ENCODE results near the gene HDAC4.

HDAC4 gene

GRCh38 chr2:239061824-239062570 lies 338.8 kb downstream of the HDAC4 start:
- no peak for DNase-seq (ENCODE audit: low spot score)

DNA sequence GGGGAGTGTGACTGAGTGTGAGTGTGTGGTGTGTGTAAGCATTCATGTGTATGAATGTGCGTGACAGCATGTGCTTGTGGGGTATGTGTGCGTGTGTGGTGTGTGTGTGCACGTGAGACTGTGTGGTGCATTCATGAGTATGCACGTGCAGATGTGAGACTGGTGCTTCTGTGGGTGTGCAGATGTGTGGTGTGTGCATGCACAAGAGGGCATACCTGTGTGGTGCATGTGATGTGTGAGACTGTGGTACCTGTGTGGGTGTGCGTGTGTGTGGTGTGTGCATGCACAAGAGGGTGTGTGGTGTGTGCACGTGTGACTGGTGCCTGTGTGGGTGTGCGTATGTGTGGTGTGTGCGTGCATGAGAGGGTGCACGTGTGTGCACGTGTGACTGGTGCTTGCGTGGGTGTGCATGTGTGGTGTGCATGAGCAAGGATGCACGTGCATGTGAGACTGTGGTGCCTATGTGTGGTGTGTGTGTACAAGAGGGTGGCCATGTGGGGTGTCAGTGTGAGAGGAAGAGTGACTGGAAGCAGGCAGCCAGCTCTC lies 339.6 kb downstream of the HDAC4 start:
- DNase-seq (ENCODE audit: low spot score) = no peak

- no peak for DNase-seq (ENCODE audit: low spot score)
These were observed 340.1 kb downstream of the HDAC4 start for GRCh38 chr2:239060676-239061075.

DNA sequence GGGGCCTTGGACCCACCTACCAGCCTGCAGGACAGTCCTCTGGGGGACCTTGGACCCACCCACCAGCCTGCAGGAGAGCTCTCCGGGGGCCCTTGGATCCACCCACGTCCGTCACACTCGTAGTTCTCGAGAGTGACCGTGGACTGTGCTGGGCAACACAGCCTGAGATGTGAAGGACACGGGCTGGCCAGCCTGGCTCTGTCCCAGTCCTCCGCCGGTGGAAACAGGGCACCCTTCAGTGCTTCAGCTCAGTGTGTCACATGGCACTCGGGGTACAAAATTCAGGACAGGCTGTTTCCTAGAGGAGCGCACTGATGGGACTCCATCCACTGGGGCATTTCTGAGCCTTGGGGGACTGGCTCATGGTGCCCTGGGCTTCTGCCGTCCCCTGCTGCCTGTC lies 341.0 kb downstream of the HDAC4 start:
- DNase-seq (ENCODE audit: low spot score) = no peak

- no peak for DNase-seq (ENCODE audit: low spot score)
These were observed 342.1 kb downstream of the HDAC4 start for GRCh38 chr2:239058766-239059165.

DNA sequence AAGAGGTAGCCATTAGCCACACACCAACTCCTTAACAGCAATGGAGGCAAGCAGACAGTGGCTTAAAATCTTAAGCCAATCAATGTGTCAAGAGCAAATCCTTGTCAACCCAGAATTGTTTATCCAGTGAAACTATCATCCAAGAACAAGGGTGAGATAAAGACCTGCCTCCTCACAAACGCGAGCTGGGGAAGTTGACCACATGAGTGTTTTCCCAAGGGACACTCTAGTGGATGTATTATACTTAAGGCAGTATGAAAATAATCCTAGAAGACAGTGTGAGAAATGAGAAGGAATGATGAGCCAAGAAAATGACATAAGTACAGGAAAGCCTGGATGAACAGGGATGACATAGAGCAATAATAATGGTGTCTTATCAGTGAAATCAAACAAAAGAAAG lies 343.3 kb downstream of the HDAC4 start:
- DNase-seq (ENCODE audit: low spot score) = no peak

DNA sequence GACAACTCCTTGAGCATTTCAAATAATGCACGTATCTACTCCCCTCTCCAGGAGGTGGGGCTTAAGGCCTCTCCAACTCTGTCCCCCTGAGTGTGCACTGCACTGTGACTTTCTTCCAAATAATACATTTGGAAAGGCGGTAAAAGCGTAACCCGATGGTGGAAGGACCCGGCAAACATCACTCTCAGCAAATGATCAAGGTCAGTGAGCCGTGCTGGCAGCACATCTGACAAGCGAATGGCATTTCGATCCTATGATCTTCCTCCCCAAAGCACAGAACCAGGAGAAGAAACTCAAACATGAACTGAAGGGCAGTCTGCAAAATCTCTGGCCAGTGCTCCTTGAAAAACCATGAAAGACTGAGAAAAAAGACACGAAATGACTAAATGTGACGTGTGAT lies 344.2 kb downstream of the HDAC4 start:
- no peak for DNase-seq (ENCODE audit: low spot score)

DNA sequence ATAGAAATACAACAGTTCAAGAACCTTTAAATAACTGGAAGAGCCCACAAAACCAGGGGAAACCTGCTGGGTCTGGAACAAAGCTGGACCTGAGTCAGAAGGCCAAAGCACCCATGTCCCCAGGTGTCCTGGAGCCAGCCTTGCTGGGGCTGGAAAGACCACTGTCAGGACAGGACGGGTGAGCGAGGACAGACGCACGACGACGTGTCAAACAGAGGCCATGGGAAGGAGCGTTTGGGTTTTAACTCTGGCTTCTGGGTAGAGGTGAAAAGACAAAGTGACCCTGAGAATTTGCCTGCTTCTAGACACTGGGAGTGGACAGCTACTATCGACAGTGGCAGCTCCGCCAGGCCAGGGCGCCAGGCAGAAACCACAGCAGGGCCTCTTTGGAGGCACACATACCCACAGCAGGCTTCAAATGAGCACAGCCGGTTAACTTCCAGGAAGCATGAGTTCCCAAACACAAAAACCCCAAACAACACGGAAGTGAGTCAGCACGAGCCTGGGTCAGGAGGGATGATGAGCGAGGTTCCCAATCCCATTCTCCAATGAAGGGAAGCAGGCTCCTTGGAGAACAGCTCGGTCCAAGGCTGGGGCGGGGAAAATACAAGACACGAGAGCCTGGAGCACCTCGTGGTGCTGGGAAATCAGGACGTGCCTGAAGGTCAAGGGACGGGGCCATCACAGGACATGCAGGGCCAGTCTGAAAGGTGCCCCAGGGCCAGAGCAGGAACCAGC lies 344.9 kb downstream of the HDAC4 start:
- DNase-seq (ENCODE audit: low spot score) = no peak

- no peak for DNase-seq (ENCODE audit: low spot score)
These were observed 345.9 kb downstream of the HDAC4 start for GRCh38 chr2:239054921-239055320.

DNA sequence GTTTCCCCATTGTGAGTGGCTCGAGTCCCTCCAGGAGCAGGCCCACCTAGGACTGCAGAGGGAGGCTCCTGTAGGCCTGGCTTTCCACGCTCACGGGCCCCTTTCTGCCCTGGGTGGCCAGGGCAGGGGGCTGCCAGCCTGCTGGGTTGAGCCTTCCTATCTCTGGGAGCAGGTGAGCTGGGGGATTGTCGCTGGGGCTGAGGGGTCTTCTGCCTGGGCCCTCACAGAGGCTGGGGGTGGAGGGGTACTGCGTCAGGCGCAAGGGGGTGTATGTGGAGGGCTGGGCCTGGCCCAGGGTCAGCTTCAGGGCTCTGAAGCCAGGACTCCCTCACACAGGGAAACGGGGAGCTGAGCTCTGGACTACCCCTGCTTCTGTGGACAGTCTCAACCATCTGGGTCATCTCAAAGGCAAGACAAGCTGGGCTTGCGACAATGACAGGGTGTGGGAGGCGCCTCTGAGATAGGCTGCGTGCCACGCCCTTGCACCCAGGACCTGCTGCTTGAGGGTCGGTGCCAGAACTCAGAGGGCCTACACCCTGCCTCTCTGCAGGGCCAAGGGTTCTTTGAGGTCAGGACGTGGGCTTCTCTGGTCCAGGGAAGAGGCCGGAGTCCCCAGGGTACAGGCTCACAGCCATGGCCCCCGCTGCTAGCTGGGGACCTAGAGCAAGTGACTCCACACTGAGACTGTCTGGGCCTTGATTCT lies 346.9 kb downstream of the HDAC4 start:
- no peak for DNase-seq (ENCODE audit: low spot score)

DNA sequence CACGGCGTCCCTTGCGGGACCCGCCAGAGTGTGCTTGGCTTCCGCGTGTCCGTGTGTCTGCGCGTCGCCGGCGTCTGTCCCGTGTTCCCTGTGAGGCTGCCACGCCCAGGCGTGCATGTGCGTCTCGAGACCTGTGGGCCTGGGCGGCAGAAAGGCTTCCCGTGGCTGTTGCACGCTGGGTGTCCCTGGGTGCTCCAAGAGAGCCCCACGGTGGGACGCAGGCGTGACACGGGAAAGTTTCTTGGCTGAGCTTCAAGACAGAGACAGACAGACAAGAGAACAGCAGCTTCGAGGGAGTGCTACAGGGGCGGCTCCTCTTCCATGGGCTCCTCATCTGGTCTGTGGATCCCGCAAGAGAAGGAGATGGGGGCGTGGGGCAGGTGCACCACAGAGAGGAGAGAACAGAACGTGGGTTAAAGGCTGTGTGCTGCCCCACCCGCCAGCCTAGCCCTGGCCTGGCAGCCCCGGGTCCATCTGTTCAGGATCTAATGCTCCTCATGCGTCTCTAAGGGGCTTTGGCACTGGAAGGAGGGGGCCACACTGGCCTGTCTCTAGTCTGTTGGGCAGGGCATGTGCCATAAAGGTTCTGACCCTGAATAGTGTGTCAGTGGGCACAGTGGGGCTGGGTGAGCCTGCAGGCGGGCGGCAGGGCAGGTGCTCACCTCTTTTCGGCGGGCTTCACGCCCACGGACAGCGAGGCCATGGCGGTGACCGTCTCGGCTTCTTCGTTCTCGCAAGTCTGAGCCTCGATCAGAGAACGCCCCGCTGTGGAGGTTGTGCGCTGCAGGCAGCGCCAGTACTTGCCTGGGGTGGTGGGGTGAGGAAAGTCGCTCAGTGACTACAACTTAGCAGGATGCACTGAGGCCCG lies 347.8 kb downstream of the HDAC4 start:
- DNase-seq (ENCODE audit: low spot score) = no peak

GRCh38 chr2:239051891-239052445 lies 348.9 kb downstream of the HDAC4 start:
- DNase-seq (ENCODE audit: low spot score) = no peak

- no peak for DNase-seq (ENCODE audit: low spot score)
These were observed 350.6 kb downstream of the HDAC4 start for GRCh38 chr2:239050252-239050649.

DNA sequence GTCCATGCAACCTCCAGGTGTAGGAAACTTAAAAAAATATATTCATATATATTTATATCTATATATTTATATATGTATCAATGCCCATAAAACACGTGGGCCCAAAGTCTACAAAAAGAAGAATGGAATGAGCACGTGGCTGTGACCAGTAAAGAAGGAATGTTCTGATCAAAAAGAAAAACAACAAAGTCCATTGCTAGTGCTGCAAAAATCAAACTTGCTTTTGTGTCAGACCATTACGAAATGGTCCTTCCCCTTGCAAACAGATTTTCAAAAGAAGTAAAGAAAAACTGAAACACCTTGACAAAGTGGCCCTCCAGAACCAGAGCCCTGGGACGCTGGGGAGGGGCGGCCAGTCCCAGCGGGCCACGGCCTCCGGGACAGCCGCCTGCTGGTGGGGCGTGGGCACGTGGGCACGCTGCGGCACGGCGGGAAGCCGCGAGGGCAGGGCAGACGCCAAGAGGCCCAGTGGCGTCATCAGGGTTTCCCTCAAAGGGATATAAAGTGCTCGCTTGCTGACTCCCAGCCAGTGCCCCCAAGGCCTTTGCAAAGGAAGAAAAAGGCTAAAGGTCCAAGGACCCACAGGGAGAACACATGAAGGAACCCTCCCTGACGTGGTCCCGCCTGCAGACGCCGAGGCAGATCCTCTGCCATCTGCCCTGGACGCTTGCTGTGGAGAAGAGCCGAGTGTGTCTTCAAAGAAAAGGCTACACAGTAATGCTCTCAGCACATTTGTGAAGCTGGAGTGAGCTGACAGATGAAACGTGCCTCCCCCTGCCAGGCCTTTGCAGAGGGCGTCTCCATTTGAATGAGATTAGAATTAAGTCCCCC lies 351.2 kb downstream of the HDAC4 start:
- no peak for DNase-seq (ENCODE audit: low spot score)

DNA sequence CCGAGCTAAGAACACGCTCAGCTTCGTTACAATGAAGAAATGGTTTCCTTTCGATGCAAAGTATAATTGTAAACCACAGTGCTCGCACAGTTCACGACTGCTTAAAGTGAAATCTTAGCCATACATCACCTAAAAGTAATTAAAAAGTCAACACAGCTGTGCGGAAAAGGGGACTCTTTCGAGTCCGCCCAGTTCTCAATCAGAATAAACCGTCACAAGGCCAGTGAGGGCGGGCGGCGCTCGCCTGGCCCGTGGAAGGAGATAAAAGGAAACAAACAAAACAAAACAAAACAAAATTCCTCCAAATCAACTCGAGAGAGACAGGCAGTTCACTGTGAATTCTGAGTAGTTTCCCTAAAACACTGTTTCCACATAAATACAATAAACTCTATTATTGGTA lies 352.1 kb downstream of the HDAC4 start:
- no peak for DNase-seq (ENCODE audit: low spot score)

- no peak for DNase-seq (ENCODE audit: low spot score)
These were observed 353.0 kb downstream of the HDAC4 start for GRCh38 chr2:239047861-239048260.

- no peak for DNase-seq (ENCODE audit: low spot score)
These were observed 353.4 kb downstream of the HDAC4 start for GRCh38 chr2:239047420-239047819.

GRCh38 chr2:239046822-239047221 lies 354.0 kb downstream of the HDAC4 start:
- no peak for DNase-seq (ENCODE audit: low spot score)

DNA sequence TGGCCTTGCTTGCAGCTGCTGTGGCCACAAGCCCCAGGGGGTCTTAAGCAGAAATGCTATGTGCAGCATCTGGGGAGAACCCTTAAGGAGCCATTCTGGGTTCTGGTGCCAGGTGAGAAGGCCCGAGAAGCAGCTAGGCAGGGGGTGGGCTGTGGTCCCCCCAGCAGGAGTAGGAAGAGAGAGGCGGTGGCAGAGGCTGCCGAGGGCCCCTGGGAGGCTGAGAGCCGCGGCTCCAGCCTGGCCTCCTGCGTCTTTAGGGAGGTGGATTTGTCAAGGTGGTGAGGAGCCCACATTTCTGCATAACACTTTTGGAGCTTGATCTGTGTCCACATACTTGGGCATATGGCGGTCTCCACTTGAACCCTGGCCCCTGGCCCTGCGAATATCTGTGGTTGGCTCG lies 356.5 kb downstream of the HDAC4 start:
- no peak for DNase-seq (ENCODE audit: low spot score)

DNA sequence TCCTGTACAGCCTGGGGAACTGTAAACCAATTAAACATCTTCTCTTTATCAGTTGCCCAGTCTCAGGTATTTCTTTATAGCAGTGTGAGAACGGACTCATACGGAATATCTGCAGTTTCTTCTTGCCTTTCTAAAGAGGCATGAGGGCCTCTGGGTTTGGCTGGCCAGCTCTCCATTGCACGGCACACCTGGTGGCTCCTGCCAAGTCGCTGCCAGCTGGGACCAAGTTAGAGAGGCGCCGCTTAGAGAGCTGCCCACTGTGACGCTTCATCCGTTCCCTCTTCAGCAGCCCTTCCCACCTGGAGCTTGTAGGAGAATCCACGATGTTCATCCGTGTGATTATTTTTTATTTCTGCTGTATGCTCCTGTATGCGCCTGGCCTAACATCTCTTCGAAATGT lies 357.5 kb downstream of the HDAC4 start:
- DNase-seq (ENCODE audit: low spot score) = no peak
